Measurements from ENCODE around the gene PLXNA4.

The PLXNA4 gene

DNA sequence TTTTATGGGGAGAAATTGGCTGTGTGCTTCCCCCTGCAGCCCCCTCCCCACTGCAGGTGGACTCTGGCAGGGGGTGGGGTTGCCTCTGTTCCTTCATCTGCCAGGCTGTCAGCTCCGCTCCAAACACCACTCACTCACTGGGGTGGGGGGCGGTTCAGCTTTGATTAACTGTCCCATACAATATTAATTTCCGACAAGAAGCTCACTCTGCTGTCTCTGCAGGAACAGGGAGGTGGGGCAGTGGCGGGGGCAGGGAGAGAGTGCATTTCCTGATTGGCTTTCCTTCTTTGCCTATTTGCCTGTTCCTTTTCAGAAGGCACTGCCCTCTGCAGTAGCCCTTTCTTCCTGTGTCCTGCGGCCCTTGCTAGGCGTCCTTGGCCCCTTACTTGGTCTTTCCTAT is 500.8 kb downstream of the PLXNA4 start:
- DNase-seq: no peak

DNA sequence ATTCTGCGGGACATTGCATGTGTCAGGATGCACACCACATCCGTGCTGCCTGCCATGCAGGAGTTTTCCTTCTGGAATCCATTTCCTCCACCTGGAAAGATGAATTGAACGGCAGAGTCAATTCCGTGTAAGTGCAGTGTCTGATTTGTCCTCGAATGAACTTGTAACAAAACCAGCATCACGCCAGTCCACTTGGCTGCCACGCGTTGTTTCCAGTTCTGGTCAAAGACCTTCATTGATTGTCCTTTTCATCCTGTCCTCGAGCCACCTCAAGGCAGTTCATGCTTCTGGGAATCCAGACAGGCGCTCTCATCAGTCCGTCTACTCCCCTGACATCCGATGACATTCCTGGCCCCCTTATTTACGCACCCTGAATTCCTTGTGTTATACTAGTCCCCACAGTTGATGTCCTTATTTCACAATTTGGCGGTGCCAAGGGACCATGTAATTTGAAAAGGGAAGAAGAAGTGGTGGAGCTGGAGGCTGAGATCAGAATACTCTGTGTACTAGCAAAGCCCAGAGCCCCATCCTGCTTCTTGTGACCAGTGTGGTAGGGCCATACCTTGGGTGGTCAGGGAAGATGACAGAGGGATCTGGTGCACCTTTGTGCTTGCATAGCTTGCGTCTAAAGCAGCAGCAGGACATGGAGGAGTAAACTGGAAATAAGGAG is 502.2 kb downstream of the PLXNA4 start:
- DNase-seq: no peak
